NAMALWA (cell line): ENCODE measurements around the gene USP26.
"Not testable (repeated sequence)": the region's sequence is repeated elsewhere in the genome, so short reads cannot be mapped to it uniquely, and the experiment has no call there.

ENCODE experiments used
- DNase-seq: peaks from one replicate; pipeline ENCODE4 v3.0.0-alpha.2; 2015; ENCODE audit warnings: low spot score

The USP26 gene

DNA sequence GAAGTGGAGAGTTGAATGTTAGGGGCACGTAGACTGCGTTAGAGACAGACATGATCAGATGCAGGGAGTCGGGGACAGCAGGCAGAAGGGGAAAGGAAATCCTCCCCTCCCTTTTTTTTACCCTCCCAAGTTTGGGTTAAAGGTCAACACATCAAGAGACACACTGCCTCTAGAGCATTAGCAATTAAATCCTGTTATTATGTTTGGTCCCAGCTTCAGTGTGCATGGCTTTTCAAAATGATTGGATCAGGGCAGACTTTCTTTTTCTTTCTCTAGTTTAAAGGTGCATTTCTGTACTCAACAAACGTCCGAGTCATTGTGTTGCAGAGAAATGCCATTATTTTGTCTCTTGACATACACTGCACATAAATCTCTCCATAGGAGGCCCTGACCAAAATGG, 63.9 kb downstream of the USP26 start:
- no peak for DNase-seq

- DNase-seq: no peak
These were observed 78.7 kb downstream of the USP26 start for GRCh38 chrX:133018229-133018628.

DNA sequence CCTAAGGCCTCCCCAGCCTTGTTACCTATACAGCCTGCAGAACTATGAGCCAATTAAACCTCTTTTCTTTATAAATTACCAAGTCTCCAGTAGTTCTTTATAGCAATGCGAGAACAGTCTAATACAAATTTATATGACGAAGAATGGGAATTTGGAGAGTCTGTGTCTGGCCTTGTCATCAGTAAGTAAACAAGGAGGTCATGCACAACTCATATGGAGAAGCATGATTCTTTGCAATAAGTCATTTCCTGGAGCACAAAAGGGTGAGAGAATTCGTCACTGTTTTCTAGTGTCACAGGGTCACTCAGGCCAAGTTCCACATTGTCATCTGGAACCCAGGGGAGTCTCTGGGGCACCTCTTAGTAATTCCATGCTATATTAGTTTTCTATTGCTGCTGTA, 89.5 kb downstream of the USP26 start:
- DNase-seq: no peak

DNA sequence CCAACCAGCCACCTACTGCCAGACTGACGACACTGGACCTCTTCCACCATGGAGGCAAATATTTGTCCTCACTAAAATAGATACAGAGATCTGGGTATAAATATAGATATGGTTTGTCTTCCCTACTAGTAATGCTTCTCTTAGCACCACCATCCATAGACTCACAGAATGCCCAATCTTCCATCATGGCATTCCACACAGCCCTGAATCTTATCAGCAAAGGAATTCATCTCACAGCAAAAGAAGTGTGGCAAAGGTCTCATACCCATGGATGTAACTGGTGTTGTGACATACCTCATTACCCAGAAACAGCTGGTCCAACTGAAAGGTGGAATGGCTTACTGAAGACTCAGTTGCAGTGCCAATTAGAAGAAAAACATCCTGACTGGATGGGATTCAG, 91.3 kb downstream of the USP26 start:
- no peak for DNase-seq

DNA sequence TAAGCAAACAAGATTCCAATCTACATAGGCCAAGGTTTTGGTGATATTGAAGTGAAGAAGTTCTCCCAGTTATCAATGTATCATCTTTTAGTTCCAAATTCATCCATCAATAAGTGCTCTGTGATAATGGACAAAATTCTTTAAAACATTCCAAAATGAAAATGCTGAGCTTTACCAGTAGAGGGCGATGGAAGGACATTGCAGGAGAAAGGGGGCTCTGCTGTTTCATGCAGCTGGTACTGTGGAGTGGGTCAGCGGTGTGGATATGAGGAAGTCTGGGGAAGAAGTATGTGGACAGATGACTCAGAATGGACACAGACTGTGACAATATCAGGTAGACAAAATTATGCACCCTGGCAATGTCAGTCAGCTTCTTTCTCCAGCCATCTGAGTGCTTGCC, 91.9 kb downstream of the USP26 start:
- DNase-seq: peak; percentile 23

DNA sequence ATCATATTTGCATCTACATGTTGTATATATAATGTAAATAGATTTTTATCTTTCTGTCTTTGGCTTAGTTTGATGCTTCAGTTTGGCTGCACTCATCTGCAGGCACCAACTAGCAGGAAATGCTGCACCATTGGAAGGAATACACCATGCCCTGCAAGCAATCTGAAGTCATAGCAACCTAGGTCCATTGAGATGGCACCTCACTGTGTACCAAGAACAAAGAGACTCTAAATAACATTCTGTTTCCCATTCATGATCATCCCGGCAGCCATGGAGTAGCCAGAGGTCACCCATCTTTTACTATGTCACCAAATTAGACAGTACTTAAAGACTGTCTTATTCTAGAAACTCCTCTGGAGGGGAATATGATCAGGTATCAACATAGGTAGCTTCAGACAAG, 97.7 kb downstream of the USP26 start:
- no peak for DNase-seq

GRCh38 chrX:132990835-132991234, 106.1 kb downstream of the USP26 start:
- DNase-seq: no peak

DNA sequence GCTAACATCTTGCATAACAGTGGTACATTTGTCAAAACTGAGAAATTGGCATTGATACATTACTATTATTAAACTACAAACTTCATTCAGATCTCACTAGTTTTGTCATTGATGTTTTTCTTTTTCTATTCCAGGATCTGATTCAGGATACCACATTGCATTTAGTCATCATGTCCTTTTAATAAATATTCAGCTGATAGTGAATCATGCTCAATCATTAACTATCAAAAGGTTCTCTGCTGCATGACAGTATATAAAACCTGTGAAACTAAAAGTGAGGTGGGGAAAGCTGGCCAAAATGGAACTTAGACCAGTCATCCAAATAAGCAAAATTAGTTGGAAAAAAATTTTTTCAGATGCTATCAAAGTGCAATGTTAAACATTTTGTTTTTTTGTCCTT, 110.4 kb downstream of the USP26 start:
- no peak for DNase-seq

DNA sequence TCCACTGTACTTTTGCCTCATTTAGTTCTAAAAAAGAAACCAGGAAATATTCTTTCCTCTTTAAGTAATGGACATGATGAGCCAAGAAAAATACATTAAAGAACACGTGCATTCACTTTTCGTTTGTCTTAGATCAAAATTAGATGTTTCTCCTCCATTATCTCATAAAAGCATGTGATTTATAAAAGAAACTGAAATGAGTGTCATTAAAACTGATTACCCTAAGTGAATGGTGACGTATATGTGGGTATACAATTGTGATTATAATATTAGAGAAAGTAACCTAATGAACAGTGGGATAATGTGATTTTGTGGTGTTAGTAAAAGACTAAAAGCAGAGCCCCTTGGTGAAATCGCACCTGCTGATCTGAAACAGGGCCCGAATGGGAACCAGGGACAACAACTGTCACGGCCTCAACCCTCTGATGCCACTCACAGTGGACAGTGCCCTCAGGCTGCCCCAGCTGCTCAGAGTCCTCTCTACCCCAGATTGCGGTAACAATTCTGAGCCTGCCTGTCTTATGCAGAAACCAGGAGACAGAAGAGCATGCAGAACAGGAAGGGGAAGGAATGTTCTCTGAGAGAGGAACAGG, 112.8 kb downstream of the USP26 start:
- DNase-seq: no peak

GRCh38 chrX:132983496-132983895, 113.4 kb downstream of the USP26 start:
- no peak for DNase-seq

- DNase-seq: not testable (repeated sequence)
These were observed 116.9 kb downstream of the USP26 start for GRCh38 chrX:132980035-132980434.
